ENCODE measurements around the gene DKKL1.

The DKKL1 gene

GRCh38 chr19:49418511-49418910 lies 54.8 kb downstream of the DKKL1 start:
- no peak for DNase-seq

DNA sequence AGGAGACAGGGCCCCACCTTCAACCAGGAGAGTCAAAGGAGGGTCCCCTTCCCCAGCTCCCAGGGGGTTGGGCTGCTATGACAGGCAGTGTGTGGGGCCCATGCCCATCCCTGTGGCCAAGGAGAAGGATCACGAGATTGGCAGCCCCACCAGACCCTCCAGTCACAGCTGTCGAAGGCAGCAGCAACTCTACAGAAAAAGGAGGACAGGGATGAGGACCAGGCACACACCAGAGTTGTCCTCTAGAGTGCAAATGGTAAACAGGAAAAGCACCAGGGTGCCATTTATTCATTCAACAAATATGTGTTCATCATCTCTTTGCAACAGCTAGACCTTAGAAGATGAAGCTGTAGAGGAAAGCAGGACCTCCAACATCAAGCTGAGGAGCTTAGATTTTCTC lies 55.5 kb downstream of the DKKL1 start:
- no peak for DNase-seq

GRCh38 chr19:49420227-49420626 lies 56.5 kb downstream of the DKKL1 start:
- no peak for DNase-seq

- DNase-seq, result peak in 9 of 56 donors; percentile 7 to 40 (median 15)
Observed at GRCh38 chr19:49421039-49421877, 57.6 kb downstream of the DKKL1 start.

GRCh38 chr19:49421878-49422202 lies 58.2 kb downstream of the DKKL1 start:
- no peak for DNase-seq

DNA sequence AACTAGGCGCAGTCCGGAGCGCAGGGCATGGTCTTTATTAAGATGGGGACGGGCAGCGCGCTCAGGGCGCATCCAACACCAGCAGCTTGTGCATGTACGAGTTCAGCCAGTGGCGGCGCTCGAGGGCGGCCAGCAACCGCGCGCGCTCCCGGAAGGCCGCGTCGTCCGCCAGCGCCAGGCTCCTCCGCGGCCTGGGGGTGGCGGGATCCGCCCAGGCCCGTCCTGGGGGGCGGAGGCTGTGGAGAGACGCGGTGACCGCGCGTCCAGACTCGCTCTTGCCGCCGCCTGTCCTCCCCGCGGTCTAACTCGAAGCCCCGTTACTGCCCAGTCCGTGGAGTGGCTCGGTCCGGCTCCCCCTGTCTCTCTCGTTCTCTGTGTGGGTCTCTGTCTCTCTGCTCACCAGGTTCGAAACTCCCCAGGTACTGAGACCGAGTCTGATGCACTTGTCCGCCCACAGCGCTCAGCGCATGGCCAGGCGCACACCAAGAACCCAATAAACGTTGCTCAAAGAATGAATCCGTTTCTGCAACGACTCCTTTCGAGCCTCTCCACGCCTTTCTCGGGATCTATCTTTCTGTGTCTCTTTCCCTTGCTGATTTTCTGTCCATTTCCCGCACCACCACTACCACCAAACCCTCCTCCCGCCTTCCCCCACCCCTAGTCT lies 58.9 kb downstream of the DKKL1 start:
- DNase-seq, result peak in 4 of 56 donors; percentile 6 to 41 (median 19)

- no peak for DNase-seq
Observed at GRCh38 chr19:49423071-49423984, 59.7 kb downstream of the DKKL1 start, which contains the start of gene PTH2. TSS of gene PTH2 (minus strand) at chr19:49423441. CDS start at chr19:49423339, 102 bp downstream.

GRCh38 chr19:49423985-49424303 lies 60.3 kb downstream of the DKKL1 start:
- DNase-seq, result no peak

All from amygdala (tissue), 56 donors.